ENCODE measurements around the gene UBE2D3. TPM values are rescaled to one million over a fixed set of nuclear protein-coding genes. Genes with fewer than 3 reads are reported as not detected.

The UBE2D3 gene
- polyA plus RNA-seq, 1 experiment = 534 TPM

- CTCF ChIA-PET = no interaction called here
- TF ChIP-seq CTCF (IDR thresholded peaks at IDR 0.05; ENCODE audit: low read depth, low read length) = no peak
- no peak overlapping the region for H3K4me3 ChIP-seq (ENCODE audit: low read depth, low read length)
- H3K27me3 ChIP-seq (ENCODE audit: control insufficient read depth, insufficient read depth, low read length) = no peaks in the 10 kb centered on the region
- POLR2A ChIA-PET = no interaction called here
- no peak overlapping the region for H3K27ac ChIP-seq (ENCODE audit: low read depth, low read length)
- no peak for DNase-seq (ENCODE audit: low read depth, low spot score)
- 0 out of 2 replicates have a peak, but pooled peaks cover 2% of the 10 kb centered on the region for H3K9me3 ChIP-seq (ENCODE audit: control insufficient read depth, insufficient read depth, low read length)
Observed at GRCh38 chr4:102787944-102788343, 39.4 kb downstream of the UBE2D3 start.

- DNase-seq (ENCODE audit: low read depth, low spot score) = no peak
- no peak overlapping the region for H3K4me3 ChIP-seq (ENCODE audit: low read depth, low read length)
- 0 out of 2 replicates have a peak, but pooled peaks cover 2% of the 10 kb centered on the region for H3K9me3 ChIP-seq (ENCODE audit: control insufficient read depth, insufficient read depth, low read length)
- CTCF ChIA-PET = no interaction called here
- TF ChIP-seq CTCF (IDR thresholded peaks at IDR 0.05; ENCODE audit: low read depth, low read length) = no peak
- no peaks in the 10 kb centered on the region for H3K27me3 ChIP-seq (ENCODE audit: control insufficient read depth, insufficient read depth, low read length)
- POLR2A ChIA-PET = no interaction called here
- no peak overlapping the region for H3K27ac ChIP-seq (ENCODE audit: low read depth, low read length)
Observed at GRCh38 chr4:102787096-102787881, 40.1 kb downstream of the UBE2D3 start.

DNA sequence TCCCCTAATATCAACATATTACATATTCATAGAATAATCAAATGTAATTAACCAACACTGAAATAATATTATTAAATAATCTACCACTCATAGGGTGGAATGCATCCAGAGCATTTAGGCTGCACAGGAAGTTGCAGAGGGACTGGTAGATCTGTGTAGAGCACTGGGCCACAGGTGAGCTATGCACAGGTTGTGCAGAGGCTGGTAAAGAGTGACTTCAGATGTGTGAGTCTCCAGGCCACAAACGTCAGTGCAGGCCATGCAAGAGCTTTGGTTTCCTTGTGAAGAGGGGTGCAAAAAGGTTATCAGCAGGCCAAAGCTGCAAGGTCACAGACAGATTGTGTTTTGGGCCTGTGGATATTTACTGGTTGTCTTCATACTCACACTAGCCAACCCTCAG is 41.1 kb downstream of the UBE2D3 start:
- H3K27me3 ChIP-seq (ENCODE audit: control insufficient read depth, insufficient read depth, low read length) = no peaks in the 10 kb centered on the region
- no peak overlapping the region for H3K27ac ChIP-seq (ENCODE audit: low read depth, low read length)
- ChIA-PET CTCF (no interaction called here), POLR2A (no interaction called here)
- 0 out of 2 replicates have a peak, but pooled peaks cover 2% of the 10 kb centered on the region for H3K9me3 ChIP-seq (ENCODE audit: control insufficient read depth, insufficient read depth, low read length)
- H3K4me3 ChIP-seq (ENCODE audit: low read depth, low read length) = no peak overlapping the region
- TF ChIP-seq CTCF (IDR thresholded peaks at IDR 0.05; ENCODE audit: low read depth, low read length) = no peak
- no peak for DNase-seq (ENCODE audit: low read depth, low spot score)

GRCh38 chr4:102783006-102783405 is 44.3 kb downstream of the UBE2D3 start:
- Histone ChIP-seq H3K9me3 (ENCODE audit: control insufficient read depth, insufficient read depth, low read length) (0 out of 2 replicates have a peak, but pooled peaks cover 2% of the 10 kb centered on the region), H3K27ac (ENCODE audit: low read depth, low read length) (no peak overlapping the region), H3K27me3 (ENCODE audit: control insufficient read depth, insufficient read depth, low read length) (no peaks in the 10 kb centered on the region), H3K4me3 (ENCODE audit: low read depth, low read length) (no peak overlapping the region)
- CTCF ChIA-PET = interaction anchor here (0.7 to 0.9 kb wide), 2 partner anchors 168 to 317 kb away, joined by 3 read pairs; partner anchors contain the start of gene BDH2
- no peak for DNase-seq (ENCODE audit: low read depth, low spot score)
- TF ChIP-seq CTCF (IDR thresholded peaks at IDR 0.05; ENCODE audit: low read depth, low read length) = no peak
- POLR2A ChIA-PET = interaction anchor here (1.8 kb wide), 1 partner anchor 44 kb away, joined by 7 read pairs; the partner anchor contains the start of gene UBE2D3

DNA sequence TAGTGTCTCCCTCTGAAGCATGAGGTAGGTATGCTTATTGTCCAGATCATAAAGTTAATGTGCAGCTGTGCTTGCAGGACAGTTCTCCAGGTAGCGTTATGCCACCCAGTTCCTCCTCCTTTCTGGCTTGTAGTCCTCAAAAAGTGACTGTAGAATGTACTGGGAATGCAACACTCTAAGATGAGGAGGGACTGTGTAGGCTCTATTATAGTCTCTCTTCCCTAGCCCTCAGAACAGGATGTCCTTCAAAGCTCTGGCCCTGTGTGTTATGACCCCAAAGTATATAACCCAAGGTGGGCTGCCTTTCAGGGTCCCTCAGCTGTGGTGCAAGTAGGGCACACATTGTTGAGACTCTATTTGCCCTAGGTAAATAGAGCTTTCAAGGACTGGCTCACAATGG is 45.8 kb downstream of the UBE2D3 start:
- H3K9me3 ChIP-seq (ENCODE audit: control insufficient read depth, insufficient read depth, low read length) = no peaks in the 10 kb centered on the region
- H3K4me3 ChIP-seq (ENCODE audit: low read depth, low read length) = no peak overlapping the region
- H3K27me3 ChIP-seq (ENCODE audit: control insufficient read depth, insufficient read depth, low read length) = no peaks in the 10 kb centered on the region
- ChIA-PET POLR2A (no interaction called here), CTCF (interaction anchor here (0.5 kb wide), 1 partner anchor 24 kb away, joined by 5 read pairs; no protein-coding TSS in a partner anchor)
- DNase-seq (ENCODE audit: low read depth, low spot score) = no peak
- H3K27ac ChIP-seq (ENCODE audit: low read depth, low read length) = no peak overlapping the region
- no peak for TF ChIP-seq CTCF (IDR thresholded peaks at IDR 0.05; ENCODE audit: low read depth, low read length)

All from AG04450 (cell line).